ENCODE results near the gene GPR37. TPM values are rescaled to one million over a fixed set of nuclear protein-coding genes. Genes with fewer than 3 reads are reported as not detected.

GPR37 gene
- total RNA-seq, 6 donors from 2014 or later, result 0.15 to 2.8 (median 0.98) TPM

DNA sequence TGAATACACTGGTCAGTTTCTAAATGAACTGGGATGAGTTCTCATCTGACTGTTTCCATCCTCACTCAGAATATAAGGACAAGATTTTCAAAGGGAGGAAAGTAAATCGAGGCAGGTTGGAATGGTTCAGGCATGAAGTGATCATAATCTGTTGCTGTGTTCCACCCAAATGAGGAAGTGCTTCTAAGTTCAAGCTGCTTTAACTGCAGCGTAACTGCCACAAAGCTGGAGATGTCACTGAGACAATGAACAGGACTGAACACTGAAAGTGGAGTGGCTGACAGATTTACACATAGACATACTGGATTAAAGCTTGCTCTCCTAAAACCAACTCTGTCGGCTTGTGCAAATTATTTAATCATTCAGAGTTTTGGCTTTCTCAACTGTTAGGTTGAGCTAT, 66.6 kb downstream of the GPR37 start:
- Histone ChIP-seq H3K27ac (no peak overlapping the region), H3K4me1 (no peaks in the 10 kb centered on the region), H3K36me3 (no peaks in the 10 kb centered on the region), H3K4me3 (no peak overlapping the region), H3K9me3 (no peaks in the 10 kb centered on the region), H3K27me3 (no peaks in the 10 kb centered on the region)
- WGBS, 2 donors, result 86 to 87% methylated on average over 3 of the region's 3 CpGs
- no peak for DNase-seq
- TF ChIP-seq POLR2A (IDR thresholded peaks at IDR 0.05) (no peak), EP300 (IDR thresholded peaks at IDR 0.05) (no peak), POLR2AphosphoS5 (IDR thresholded peaks at IDR 0.05) (no peak)
- TF ChIP-seq, protein P1, sequence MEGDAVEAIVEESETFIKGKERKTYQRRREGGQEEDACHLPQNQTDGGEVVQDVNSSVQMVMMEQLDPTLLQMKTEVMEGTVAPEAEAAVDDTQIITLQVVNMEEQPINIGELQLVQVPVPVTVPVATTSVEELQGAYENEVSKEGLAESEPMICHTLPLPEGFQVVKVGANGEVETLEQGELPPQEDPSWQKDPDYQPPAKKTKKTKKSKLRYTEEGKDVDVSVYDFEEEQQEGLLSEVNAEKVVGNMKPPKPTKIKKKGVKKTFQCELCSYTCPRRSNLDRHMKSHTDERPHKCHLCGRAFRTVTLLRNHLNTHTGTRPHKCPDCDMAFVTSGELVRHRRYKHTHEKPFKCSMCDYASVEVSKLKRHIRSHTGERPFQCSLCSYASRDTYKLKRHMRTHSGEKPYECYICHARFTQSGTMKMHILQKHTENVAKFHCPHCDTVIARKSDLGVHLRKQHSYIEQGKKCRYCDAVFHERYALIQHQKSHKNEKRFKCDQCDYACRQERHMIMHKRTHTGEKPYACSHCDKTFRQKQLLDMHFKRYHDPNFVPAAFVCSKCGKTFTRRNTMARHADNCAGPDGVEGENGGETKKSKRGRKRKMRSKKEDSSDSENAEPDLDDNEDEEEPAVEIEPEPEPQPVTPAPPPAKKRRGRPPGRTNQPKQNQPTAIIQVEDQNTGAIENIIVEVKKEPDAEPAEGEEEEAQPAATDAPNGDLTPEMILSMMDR (IDR thresholded peaks at IDR 0.05), result no peak
- ATAC-seq (ENCODE audit: low FRiP score in 2 of 2), result no peak

DNA sequence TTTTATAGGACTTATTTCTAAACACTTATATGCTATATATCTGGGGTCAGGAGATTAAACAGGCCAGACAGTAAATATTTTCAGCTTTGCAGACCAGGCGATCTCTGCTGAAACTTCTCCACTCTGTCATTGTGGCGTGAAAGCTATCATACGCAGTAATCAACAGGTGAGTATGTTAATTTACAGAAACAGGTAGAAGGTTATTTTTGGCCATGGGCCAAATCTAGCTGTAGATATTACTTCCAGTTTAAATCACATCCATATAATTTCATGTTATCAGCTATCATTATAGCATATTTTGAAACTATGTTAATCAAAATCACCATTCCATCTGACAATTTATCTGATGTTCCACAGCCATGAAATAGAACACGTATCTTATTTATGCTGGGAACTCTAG, 67.8 kb downstream of the GPR37 start:
- Histone ChIP-seq H3K36me3 (no peaks in the 10 kb centered on the region), H3K27me3 (no peaks in the 10 kb centered on the region), H3K4me3 (no peak overlapping the region), H3K27ac (no peak overlapping the region), H3K4me1 (no peaks in the 10 kb centered on the region), H3K9me3 (no peaks in the 10 kb centered on the region)
- DNase-seq (no peak), ATAC-seq (ENCODE audit: low FRiP score in 2 of 2) (no peak)
- no peak for TF ChIP-seq EP300 (IDR thresholded peaks at IDR 0.05)
- TF ChIP-seq, protein P1 (IDR thresholded peaks at IDR 0.05), result no peak
- no peak for TF ChIP-seq POLR2A (IDR thresholded peaks at IDR 0.05)
- no peak for TF ChIP-seq POLR2AphosphoS5 (IDR thresholded peaks at IDR 0.05)
- WGBS, 2 donors, result 93% methylated on average over 4 of the region's 4 CpGs

Other genes starting within 250 kb of the GPR37 start
- gene POT1, start 164.0 kb upstream of the GPR37 start, total RNA-seq, result 10 to 100 TPM in 5 of 6 donors, 1 to 10 TPM in 1; 9.3 to 26.7 (median 14.7) TPM

Data from upper lobe of left lung (tissue), 6 donors.